ENCODE data around the gene CGGBP1.

GRCh38 chr3:88058306-88058580 lies 562 bp downstream of the CGGBP1 start:
- TF ChIP-seq CTCF (IDR thresholded peaks at IDR 0.05): no peak
- no peak for TF ChIP-seq POLR2A (IDR thresholded peaks at IDR 0.05)

All from heart left ventricle (tissue), 13 donors.